Keratinocyte (primary cell): Measurements from ENCODE around the gene HCAR3.

Experiments used
- EZH2 ChIP-seq: IDR thresholded peaks from one replicate; pipeline ENCODE4 v1.6.1; 2012; ENCODE audit warnings: inconsistent platforms, mild to moderate bottlenecking, low read length, moderate library complexity
- TF ChIP-seq, protein P1 (sequence below), 3 experiments: IDR thresholded peaks in 1 of 3; conservative IDR thresholded peaks in 1 of 3; optimal IDR thresholded peaks in 1 of 3; 2 replicates in 2 of 3; 3 replicates in 1 of 3; pipeline versions ENCODE3 to v1.5.1; 2011; ENCODE audit warnings: low read length in 3 of 3, mild to moderate bottlenecking in 3 of 3, moderate library complexity in 2 of 3, control low read depth in 1 of 3, inconsistent platforms in 1 of 3; ENCODE audit not compliant: insufficient read depth in 2 of 3; ENCODE audit errors: extremely low read depth in 1 of 3

DNA sequence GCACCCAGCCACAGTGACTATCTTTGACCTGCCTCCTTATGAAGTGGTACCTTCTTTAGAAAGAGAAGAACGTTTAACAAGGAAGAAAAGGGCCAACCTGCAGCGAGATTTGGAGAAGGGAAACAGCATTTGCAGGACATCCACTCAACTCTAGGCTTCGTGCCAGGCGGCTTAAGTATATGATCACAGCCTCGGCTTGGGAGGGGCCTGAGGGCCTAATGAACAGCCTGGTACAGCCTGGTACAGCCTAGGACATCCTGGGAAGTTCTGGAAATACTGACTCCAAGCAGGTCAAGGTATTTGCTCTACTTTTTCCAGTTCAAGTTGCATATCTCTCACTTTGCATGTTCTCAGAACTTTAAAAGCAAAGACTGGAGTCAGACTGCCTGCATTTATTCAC, 29.5 kb downstream of the HCAR3 start:
- TF ChIP-seq, protein P1, sequence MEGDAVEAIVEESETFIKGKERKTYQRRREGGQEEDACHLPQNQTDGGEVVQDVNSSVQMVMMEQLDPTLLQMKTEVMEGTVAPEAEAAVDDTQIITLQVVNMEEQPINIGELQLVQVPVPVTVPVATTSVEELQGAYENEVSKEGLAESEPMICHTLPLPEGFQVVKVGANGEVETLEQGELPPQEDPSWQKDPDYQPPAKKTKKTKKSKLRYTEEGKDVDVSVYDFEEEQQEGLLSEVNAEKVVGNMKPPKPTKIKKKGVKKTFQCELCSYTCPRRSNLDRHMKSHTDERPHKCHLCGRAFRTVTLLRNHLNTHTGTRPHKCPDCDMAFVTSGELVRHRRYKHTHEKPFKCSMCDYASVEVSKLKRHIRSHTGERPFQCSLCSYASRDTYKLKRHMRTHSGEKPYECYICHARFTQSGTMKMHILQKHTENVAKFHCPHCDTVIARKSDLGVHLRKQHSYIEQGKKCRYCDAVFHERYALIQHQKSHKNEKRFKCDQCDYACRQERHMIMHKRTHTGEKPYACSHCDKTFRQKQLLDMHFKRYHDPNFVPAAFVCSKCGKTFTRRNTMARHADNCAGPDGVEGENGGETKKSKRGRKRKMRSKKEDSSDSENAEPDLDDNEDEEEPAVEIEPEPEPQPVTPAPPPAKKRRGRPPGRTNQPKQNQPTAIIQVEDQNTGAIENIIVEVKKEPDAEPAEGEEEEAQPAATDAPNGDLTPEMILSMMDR (optimal IDR thresholded peaks at IDR 0.05 in 1 of 3, IDR thresholded peaks at IDR 0.05 in 1 of 3, conservative IDR thresholded peaks at IDR 0.05 in 1 of 3; ENCODE audit: extremely low read depth in 1 of 3, insufficient read depth in 2 of 3, low read length in 3 of 3) = no peak
- no peak for TF ChIP-seq EZH2
